HL-60/S4 treated with phorbol 12-myristate 13-acetate at 8.2 ng/mL for 4 days and 3 days (cell line): ENCODE measurements around the gene TNC.

Experiments used
- in situ Hi-C: fragments of 300-500 bp; cut with MboI; formaldehyde crosslinking; loops from 2 replicates; pipeline ENCODE4 v1.15.0; 2022; ENCODE audit warnings: low sequenced_read_pairs

TNC gene

GRCh38 chr9:115058175-115058574, 59.8 kb downstream of the TNC start:
- in situ Hi-C loops, result no loop called here

DNA sequence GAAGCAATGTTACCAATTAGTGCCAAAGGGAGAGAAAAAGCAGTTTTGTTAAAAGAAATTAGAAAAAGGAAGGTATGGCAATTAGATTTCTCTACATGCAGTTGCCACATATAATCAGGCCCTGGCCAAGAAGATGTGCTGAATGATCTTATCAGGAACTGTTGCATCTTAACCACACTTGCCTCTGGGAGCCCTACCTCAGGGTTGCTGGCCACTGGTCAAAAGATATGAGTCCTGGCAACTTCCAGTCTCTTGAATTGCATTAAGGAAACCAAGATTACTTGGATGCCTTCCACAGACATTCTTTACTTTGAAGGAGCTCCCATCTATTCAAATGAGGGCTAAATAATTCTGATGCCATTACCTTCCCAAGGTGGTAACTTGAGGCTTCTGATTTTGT, 60.4 kb downstream of the TNC start:
- in situ Hi-C loops, result no loop called here

- in situ Hi-C loops, result no loop called here
These were observed 67.9 kb downstream of the TNC start for GRCh38 chr9:115050002-115050490.

- in situ Hi-C loops, result no loop called here
These were observed 71.1 kb downstream of the TNC start for GRCh38 chr9:115046824-115047223.

DNA sequence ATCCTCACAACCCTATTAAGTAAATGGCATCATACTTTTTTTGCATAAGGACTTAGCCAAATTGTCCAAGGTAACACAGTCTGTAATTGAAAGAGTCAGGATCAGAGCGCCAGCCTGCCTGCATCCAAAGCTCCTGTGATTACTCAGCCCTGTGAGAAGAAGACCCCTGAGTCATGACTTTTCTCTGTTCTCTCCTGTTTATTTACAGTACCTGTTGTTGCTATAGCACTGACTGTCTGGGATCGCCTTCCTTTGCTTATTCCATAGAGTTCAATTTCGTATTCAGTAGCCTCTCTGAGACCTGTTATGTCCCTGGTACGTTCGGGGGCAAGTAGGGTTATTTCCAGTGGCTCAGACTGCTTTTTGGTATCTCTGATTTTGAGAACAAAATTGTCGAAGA, 71.8 kb downstream of the TNC start:
- in situ Hi-C loops, result no loop called here

GRCh38 chr9:115043632-115044031, 74.3 kb downstream of the TNC start:
- in situ Hi-C loops, result no loop called here

GRCh38 chr9:115042781-115043509, 75.0 kb downstream of the TNC start:
- in situ Hi-C loops, result no loop called here

- in situ Hi-C loops, result no loop called here
These were observed 78.3 kb downstream of the TNC start for GRCh38 chr9:115039516-115040120.

GRCh38 chr9:115038178-115038577, 79.8 kb downstream of the TNC start:
- in situ Hi-C loops, result no loop called here

DNA sequence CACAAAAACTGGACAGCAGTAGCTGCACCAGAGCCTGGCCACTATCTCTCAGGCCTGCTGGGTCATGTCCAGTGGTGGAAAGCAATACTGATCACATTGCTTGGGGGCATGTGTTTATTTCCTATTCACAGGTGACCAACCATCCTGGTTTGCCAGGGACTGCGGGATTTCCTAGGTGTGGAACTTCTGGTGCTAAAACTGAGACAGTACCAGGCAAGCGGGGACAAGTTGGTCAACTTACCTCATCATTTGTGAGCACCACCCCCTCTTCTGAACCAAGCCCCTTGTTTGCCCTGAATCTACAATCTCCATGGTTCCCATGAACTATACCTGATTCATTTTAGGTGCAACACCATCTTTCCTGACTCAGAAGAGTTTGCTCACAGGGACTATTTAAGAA, 81.3 kb downstream of the TNC start:
- in situ Hi-C loops, result no loop called here

- in situ Hi-C loops, result no loop called here
These were observed 81.9 kb downstream of the TNC start for GRCh38 chr9:115035841-115036612.

DNA sequence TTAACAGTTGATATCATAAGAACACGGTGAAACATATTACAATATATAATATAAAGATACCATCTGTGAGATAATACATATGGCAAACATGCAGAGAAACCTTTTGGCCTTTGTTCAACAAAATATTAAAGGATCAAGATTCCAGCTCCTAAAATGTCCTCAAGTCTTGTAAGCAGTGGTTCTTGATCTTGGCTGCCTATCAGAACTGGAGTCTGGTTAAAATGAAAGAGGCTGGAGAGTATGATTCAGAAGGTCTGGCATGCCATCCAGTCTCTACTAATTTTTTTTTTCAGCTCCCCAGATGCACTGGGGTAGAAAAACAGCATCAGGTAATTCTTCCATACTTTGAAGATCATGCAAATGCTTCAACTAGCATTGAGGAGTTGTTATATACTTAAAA, 83.2 kb downstream of the TNC start:
- in situ Hi-C loops, result no loop called here

GRCh38 chr9:115033800-115034199, 84.2 kb downstream of the TNC start:
- in situ Hi-C loops, result no loop called here

DNA sequence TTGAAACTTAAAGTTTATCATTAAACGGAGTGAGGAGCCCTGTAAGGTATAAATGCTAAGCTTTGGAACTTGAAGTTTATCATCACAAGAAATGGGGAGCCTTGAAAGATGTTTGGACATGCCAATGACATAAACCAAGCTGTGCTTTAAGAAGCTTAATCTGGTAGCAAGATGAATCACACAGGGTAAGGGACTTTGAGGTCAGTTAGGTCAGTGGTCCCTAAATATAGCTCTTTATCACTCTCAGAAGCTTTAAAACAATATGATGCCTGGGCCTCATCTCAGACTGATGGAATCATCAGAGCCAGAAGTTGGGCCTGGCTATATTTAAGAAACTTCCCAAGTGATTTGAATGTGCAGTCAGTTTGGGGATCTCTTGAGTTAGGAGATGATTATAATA, 85.7 kb downstream of the TNC start:
- in situ Hi-C loops, result no loop called here

- in situ Hi-C loops, result no loop called here
These were observed 88.0 kb downstream of the TNC start for GRCh38 chr9:115030006-115030405.

- in situ Hi-C loops, result no loop called here
These were observed 92.2 kb downstream of the TNC start for GRCh38 chr9:115025721-115026120.

DNA sequence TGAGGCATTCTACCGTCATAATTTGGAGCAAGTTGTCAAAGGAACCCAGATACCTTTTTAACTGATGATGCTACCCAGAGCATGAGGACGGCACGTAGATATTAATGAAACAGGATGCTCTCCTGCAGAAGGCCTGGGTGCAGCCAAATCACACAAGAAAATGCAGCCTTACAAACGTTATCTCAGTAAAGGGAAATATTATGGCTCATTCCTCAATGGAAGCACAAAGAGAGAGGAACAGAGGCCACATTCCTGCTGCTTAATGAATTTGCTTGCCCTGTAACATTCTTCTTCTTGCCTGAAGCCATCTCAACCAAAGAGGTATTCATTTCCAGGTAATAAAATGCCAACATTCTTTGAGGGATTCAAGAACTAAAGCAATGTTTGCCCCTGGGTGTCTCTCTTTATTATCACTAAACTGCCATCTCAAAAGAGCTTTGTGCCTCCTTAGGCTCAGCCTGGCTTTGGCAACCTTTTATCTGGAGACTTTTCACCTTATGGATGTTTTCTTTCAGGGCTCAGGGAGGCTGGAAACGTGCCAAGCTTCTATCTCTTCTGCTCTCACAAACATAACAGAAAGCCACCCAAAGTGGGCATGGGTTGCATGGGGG, 92.9 kb downstream of the TNC start:
- in situ Hi-C loops, result no loop called here

DNA sequence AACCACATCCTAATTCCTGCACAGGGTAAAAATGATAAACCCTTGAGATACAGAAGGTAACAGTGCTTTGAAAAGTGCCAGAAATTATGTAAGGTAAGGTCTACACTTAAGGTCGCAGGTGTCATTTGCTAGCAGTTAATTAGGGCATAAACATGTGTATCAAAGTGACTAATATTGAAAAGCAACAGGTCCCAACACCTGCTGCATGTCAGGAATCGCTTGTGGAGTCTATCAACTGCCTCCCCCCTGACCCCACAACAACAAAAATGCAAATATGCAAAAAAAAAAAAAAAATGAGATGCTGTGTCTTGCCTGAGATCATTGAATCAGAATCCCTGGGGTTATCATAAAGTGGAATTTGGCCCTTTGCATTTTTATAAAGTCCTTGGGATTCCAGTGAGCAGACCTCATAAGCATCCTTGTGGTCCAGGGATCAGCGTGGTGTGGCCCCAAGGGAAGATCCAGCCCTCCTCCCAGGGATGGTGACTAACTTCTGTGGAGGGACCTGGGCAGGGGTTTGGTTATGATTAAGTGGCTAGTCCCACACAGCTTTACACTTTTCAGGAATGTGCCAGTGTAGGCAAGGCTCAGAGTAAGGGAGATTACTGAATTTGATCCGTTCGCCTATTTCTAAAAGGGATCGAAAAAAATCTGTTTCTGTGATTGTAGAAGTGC, 95.1 kb downstream of the TNC start:
- in situ Hi-C loops, result no loop called here

DNA sequence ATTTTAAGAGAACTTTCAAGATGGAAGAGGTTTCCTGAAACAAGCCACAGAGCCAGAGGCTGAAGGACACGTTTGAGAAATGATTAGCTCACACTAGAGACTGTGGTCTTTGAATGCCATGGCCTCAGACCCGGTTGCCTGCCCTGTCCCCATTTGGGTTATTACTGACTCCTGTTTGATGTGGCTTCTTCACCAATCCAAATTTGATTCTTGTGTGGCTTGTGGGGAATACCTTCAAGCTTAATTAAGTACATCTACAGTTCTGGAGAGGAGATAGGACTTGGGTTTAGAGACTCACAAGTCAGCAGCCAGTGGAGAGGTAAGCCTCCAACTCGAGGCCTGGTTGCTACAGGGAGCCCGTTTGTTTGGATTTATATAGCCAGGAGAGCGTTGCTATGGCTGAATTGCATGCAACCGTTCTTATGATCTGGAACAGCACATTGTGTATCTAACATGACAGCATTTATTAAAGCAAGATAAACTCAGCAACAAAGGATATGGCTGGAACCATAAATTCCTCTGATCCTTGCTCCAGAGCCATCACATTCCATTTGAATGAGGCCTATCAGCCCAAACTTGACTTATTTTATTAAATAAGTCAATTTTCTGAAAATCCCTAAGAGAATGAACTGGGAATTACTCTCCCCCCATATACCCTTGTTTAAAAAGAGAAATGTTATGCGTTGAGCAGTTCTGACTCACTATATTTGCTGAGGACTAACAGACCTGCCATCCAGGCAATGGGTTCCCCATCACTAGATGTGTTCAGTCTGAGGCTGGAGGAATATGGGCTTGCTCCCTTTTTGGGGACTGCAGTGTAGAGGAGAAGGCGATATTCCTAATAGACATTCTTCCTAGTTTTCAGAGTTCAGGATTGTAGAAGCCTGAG, 99.2 kb downstream of the TNC start:
- in situ Hi-C loops, result loop anchor here (10.0 kb wide), 1 partner anchor 344 kb away; no protein-coding TSS in a partner anchor

DNA sequence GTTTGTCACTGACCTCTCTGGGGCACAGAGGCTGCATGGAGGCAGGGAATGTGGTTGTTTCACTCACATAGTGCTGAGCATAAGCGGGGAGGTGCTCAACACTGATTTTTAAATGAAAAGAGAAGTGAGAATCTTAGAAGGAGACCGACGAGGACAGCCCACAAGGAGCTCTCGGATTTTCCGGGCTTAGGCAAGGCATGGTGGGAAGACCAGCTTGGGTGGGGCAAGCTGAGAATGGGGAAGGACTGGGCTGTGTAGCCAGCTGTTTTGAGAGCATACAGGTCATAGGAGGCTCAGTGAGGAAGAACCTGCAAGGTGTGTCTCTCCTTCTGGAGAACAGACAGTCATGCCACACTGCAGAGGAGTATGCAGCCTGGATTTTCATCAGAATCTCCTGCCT, 101.6 kb downstream of the TNC start:
- in situ Hi-C loops, result loop anchor here (10.0 kb wide), 1 partner anchor 342 kb away; no protein-coding TSS in a partner anchor
